Mesendoderm (in vitro differentiated cells): ENCODE data around the gene SHC2.
"Not testable (repeated sequence)": the region's sequence is repeated elsewhere in the genome, so short reads cannot be mapped to it uniquely, and the experiment has no call there.

ENCODE experiments used
- DNase-seq: peaks from one replicate; pipeline ENCODE4 v3.0.0; 2013
- H2AK5ac ChIP-seq: 2 replicates; pipeline ENCODE4 v1.6.1; 2013; ENCODE audit warnings: low read length, inconsistent platforms
- H2BK120ac ChIP-seq: 2 replicates; pipeline ENCODE4 v1.6.1; 2013; ENCODE audit warnings: low read depth, mild to moderate bottlenecking, low read length, moderate library complexity, mixed read lengths
- H2BK15ac ChIP-seq: replicated peaks from 2 replicates; pipeline ENCODE4 v1.6.1; 2013; ENCODE audit warnings: low read depth, mild to moderate bottlenecking, moderate library complexity
- H2BK5ac ChIP-seq: 2 replicates; pipeline ENCODE4 v1.6.1; 2013; ENCODE audit warnings: low read length, inconsistent platforms
- H3K18ac ChIP-seq: 2 replicates; pipeline ENCODE4 v1.6.1; 2013; ENCODE audit warnings: mild to moderate bottlenecking, low read length, mixed read lengths
- H3K23ac ChIP-seq: one replicate; pipeline ENCODE4 v1.6.1; 2013; ENCODE audit warnings: low read length
- H3K27ac ChIP-seq: 2 replicates; pipeline ENCODE4 v1.5.1; 2013; ENCODE audit warnings: low read depth, mild to moderate bottlenecking, inconsistent platforms, low read length, moderate library complexity
- H3K27me3 ChIP-seq: 2 replicates; pipeline ENCODE4 v1.6.1; 2013; ENCODE audit warnings: low read length, control low read depth, mild to moderate bottlenecking, inconsistent platforms; ENCODE audit not compliant: insufficient read depth, poor library complexity
- H3K36me3 ChIP-seq: 2 replicates; pipeline ENCODE4 v1.6.1; 2013; ENCODE audit warnings: low read length, inconsistent platforms; ENCODE audit not compliant: control insufficient read depth, insufficient read depth
- H3K4ac ChIP-seq: one replicate; pipeline ENCODE4 v1.6.1; 2013; ENCODE audit warnings: low read depth, mild to moderate bottlenecking, low read length, moderate library complexity
- H3K4me1 ChIP-seq: 2 replicates; pipeline ENCODE4 v1.6.1; 2013; ENCODE audit warnings: low read depth, low read length, inconsistent platforms; ENCODE audit not compliant: control insufficient read depth
- H3K4me2 ChIP-seq: 2 replicates; pipeline ENCODE4 v1.6.1; 2013; ENCODE audit warnings: low read length
- H3K4me3 ChIP-seq: 2 replicates; pipeline ENCODE4 v1.5.1; 2013; ENCODE audit warnings: mild to moderate bottlenecking, low read length
- H3K56ac ChIP-seq: one replicate; pipeline ENCODE4 v1.6.1; 2013; ENCODE audit warnings: low read length
- H3K79me1 ChIP-seq: 2 replicates; pipeline ENCODE4 v1.6.1; 2013; ENCODE audit warnings: low read length, inconsistent platforms
- H3K79me2 ChIP-seq: 2 replicates; pipeline ENCODE4 v1.6.1; 2013; ENCODE audit warnings: mild to moderate bottlenecking, low read length; ENCODE audit not compliant: control insufficient read depth, insufficient read depth
- H3K9ac ChIP-seq: 2 replicates; pipeline ENCODE4 v1.6.1; 2013; ENCODE audit warnings: low read length, inconsistent platforms
- H4K5ac ChIP-seq: one replicate; pipeline ENCODE4 v1.6.1; 2013; ENCODE audit warnings: low read length
- H4K8ac ChIP-seq: one replicate; pipeline ENCODE4 v1.6.1; 2013; ENCODE audit warnings: low read depth, mild to moderate bottlenecking, control low read depth, low read length, moderate library complexity
- WGBS: extraction: QIAGEN DNeasy Blood & Tissue Kit; methylation state at CpG from one replicate; pipeline ENCODE4 v1.1.7; 2013; ENCODE audit warnings: low lambda C conversion rate, missing lambda C conversion rate; ENCODE audit not compliant: insufficient coverage; ENCODE audit errors: extremely low coverage; 5-methylcytosine and 5-hydroxymethylcytosine counted together

Gene SHC2

DNA sequence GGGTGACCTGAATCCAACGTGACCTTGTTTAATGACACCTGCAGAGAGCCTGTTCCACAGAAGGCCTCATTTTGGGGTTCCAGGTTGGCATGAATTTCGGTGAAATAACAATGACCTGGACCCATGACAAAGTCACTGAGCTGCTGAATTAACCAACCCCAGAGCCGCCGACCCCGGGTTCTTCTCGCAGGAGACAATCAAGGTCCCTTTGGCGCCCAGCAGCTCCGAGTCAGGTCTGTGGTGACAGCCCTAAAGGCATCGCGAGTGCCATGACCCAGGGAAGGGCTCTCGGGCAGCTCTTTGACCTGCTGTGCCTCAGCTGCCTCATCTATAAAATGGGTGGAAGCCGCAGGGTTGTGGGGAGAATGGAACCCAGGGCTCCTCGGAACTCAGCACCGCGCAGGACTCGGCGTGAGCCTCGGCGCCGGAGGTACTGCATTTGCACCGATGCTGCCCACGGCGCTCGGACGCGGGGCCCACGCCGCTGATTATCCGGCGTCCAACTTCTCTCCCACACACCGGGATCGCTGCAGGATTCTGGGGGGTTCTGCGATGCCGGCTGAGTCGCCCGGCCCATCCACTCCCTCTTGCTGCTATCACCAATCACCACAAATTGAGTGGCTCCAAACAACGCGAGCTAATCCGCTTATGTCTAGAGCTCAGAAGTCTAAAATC lies 5.7 kb downstream of the SHC2 start:
- Histone ChIP-seq H3K4ac (no peak overlapping the region), H3K4me3 (no peak overlapping the region), H3K18ac (no peak overlapping the region), H3K79me1 (no peaks in the 10 kb centered on the region), H3K27ac (no peak overlapping the region), H4K8ac (no peak overlapping the region), H2BK5ac (no peak overlapping the region), H3K9ac (no peak overlapping the region), H2AK5ac (no peak overlapping the region), H2BK120ac (no peak overlapping the region), H3K56ac (no peak overlapping the region), H3K79me2 (no peaks in the 10 kb centered on the region), H3K23ac (no peak overlapping the region), H3K36me3 (no peaks in the 10 kb centered on the region), H4K5ac (no peak overlapping the region), H3K27me3 (no peaks in the 10 kb centered on the region), H2BK15ac (no peak overlapping the region), H3K4me1 (no peaks in the 10 kb centered on the region), H3K4me2 (no peak overlapping the region)
- DNase-seq, result no peak
- WGBS, result no CpG with 5 or more reads among the region's 39 CpGs

DNA sequence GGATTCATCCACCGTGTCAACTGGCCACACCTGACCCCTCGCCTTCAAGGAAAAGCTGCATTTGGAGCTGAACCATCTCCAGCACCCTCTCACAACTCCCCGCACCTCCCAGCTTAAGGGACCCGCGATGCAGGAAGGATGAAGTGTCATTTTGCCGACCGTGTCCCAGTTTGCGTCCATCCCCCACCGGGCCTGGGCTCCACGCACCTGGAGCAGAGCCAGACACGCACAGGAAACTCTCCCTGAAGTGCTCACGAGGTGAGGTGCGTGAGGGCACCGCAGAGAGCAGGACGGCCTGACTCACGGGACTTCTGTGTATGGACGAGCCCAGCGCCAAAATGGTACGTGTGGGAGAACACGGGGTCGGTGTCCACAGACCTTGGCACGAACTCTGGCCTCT lies 7.2 kb downstream of the SHC2 start:
- Histone ChIP-seq H4K8ac (no peak overlapping the region), H3K56ac (no peak overlapping the region), H2BK120ac (no peak overlapping the region), H3K27ac (no peak overlapping the region), H3K27me3 (no peaks in the 10 kb centered on the region), H3K4ac (no peak overlapping the region), H3K18ac (no peak overlapping the region), H4K5ac (no peak overlapping the region), H2BK5ac (no peak overlapping the region), H3K36me3 (no peaks in the 10 kb centered on the region), H3K79me2 (no peaks in the 10 kb centered on the region), H3K4me1 (no peaks in the 10 kb centered on the region), H3K4me3 (no peak overlapping the region), H3K4me2 (no peak overlapping the region), H3K9ac (no peak overlapping the region), H2AK5ac (no peak overlapping the region), H2BK15ac (no peak overlapping the region), H3K23ac (no peak overlapping the region), H3K79me1 (no peaks in the 10 kb centered on the region)
- no peak for DNase-seq
- WGBS, result no CpG with 5 or more reads among the region's 22 CpGs

DNA sequence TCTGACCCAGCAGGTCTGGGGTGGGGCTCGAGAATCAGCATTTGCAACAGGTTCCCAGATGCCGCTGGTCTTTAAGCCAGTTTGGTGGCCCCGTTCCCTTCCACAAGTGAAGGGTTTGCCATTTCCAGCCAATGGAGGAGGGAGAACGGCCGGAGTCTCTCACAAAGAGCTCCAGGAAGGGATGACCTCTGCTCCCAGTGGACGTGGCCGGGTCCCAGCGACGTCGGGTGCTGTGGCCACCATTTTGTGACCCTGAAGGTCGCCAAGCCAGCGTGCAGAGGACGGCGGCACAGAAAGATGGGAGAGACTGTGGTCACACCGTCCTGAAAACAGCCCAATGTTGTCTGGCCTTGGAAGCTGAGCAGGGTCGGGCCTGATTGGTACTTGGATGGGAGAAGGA lies 8.0 kb downstream of the SHC2 start:
- Histone ChIP-seq H3K79me2 (no peaks in the 10 kb centered on the region), H3K79me1 (no peaks in the 10 kb centered on the region), H3K56ac (no peak overlapping the region), H3K9ac (no peak overlapping the region), H2BK15ac (no peak overlapping the region), H3K4me1 (no peaks in the 10 kb centered on the region), H4K8ac (no peak overlapping the region), H3K18ac (no peak overlapping the region), H4K5ac (no peak overlapping the region), H3K4ac (no peak overlapping the region), H2BK120ac (no peak overlapping the region), H3K4me2 (no peak overlapping the region), H3K23ac (no peak overlapping the region), H3K4me3 (no peak overlapping the region), H3K27ac (no peak overlapping the region), H3K36me3 (no peaks in the 10 kb centered on the region), H3K27me3 (no peaks in the 10 kb centered on the region), H2BK5ac (no peak overlapping the region), H2AK5ac (no peak overlapping the region)
- WGBS, result no CpG with 5 or more reads among the region's 16 CpGs
- no peak for DNase-seq

DNA sequence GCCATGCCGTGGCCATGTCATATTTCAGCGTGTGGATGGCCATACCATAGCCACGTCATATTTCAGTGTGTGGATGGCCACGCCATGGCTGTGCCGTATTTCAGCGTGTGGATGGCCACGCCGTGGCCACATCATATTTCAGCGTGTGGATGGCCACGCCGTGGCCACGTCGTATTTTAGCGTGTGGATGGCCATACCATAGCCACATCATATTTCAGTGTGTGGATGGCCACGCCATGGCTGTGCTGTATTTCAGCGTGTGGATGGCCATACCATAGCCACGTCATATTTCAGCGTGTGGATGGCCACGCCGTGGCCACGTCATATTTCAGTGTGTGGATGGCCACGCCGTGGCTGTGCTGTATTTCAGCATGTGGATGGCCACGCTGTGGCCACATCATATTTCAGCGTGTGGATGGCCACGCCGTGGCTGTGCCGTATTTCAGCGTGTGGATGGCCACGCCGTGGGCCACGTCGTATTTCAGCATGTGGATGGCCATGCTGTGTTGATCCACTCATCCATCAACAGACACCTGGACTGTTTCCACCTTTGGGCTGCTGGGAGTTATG lies 9.8 kb downstream of the SHC2 start:
- H3K36me3 ChIP-seq, H3K27ac ChIP-seq, H4K5ac ChIP-seq, H3K9ac ChIP-seq, H2BK5ac ChIP-seq, H3K23ac ChIP-seq, H3K18ac ChIP-seq, H3K56ac ChIP-seq, H3K79me2 ChIP-seq, H3K4me3 ChIP-seq, H2AK5ac ChIP-seq, DNase-seq, H4K8ac ChIP-seq, H2BK120ac ChIP-seq, H3K4me2 ChIP-seq, H2BK15ac ChIP-seq, H3K4me1 ChIP-seq, H3K79me1 ChIP-seq, H3K4ac ChIP-seq, H3K27me3 ChIP-seq: not testable (repeated sequence)
- WGBS, result no CpG with 5 or more reads among the region's 33 CpGs

DNA sequence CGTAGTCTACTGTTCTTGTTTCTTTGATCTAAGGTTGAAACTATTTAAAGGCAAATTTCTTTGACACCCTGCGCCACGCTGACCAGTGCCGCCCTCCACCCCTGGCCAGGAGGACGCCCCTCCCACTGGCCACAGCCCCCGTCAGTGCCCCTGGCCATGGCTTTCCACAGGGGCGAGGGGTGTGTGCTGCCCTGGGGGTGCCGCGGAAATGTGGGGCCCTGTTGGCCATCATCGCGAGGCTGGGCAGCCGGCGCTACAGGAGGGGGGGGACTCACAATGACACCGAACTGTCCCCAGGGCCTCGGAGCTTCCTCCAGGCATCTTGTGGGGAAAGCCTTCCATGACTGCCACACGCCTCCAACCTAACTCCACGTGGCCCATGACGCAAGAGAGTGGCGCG lies 10.9 kb downstream of the SHC2 start:
- no peak overlapping the region for H3K9ac ChIP-seq
- no peak overlapping the region for H3K4me3 ChIP-seq
- no peak overlapping the region for H2BK120ac ChIP-seq
- H2AK5ac ChIP-seq, result no peak overlapping the region
- H2BK15ac ChIP-seq, result no peak overlapping the region
- H3K4me1 ChIP-seq, result no peaks in the 10 kb centered on the region
- H4K8ac ChIP-seq, result no peak overlapping the region
- H3K36me3 ChIP-seq, result no peaks in the 10 kb centered on the region
- H3K4me2 ChIP-seq, result no peak overlapping the region
- DNase-seq, result no peak
- no peak overlapping the region for H3K27ac ChIP-seq
- WGBS, result no CpG with 5 or more reads among the region's 20 CpGs
- H3K4ac ChIP-seq, result no peak overlapping the region
- no peaks in the 10 kb centered on the region for H3K27me3 ChIP-seq
- no peaks in the 10 kb centered on the region for H3K79me2 ChIP-seq
- no peak overlapping the region for H2BK5ac ChIP-seq
- H3K18ac ChIP-seq, result no peak overlapping the region
- H3K56ac ChIP-seq, result no peak overlapping the region
- no peak overlapping the region for H3K23ac ChIP-seq
- H3K79me1 ChIP-seq, result no peaks in the 10 kb centered on the region
- no peak overlapping the region for H4K5ac ChIP-seq
